HG03521 (cell line): ENCODE measurements around the gene INSIG2.
A peak's percentile ranks its signal among the peaks of the same experiment; 100 is the strongest.

Experiments used
- ATAC-seq: cut with Tn5 transposase; IDR thresholded peaks from one replicate; pipeline ENCODE4 v1.9.1; 2021; ENCODE audit warnings: mild to moderate bottlenecking, moderate library complexity; ENCODE audit not compliant: unreplicated experiment

Gene INSIG2

DNA sequence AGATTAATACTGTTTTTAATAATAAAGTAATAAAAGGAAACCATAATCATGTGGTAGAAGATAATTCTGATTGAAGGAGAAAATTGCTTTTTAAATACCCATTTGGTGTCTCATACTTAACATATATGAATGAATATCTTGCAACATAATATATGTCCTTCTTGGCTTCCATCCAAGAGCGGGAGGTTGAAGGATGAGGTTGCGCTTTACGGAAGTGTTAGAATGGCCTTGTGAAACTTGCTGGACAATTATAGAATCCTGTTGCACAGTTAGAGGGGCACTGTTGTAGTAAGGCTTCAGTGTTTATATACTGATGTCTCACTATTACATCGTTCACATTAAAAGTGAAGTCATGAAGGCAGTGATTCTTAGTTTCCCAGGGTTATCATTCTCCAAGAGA is 9.4 kb downstream of the INSIG2 start:
- no peak for ATAC-seq

DNA sequence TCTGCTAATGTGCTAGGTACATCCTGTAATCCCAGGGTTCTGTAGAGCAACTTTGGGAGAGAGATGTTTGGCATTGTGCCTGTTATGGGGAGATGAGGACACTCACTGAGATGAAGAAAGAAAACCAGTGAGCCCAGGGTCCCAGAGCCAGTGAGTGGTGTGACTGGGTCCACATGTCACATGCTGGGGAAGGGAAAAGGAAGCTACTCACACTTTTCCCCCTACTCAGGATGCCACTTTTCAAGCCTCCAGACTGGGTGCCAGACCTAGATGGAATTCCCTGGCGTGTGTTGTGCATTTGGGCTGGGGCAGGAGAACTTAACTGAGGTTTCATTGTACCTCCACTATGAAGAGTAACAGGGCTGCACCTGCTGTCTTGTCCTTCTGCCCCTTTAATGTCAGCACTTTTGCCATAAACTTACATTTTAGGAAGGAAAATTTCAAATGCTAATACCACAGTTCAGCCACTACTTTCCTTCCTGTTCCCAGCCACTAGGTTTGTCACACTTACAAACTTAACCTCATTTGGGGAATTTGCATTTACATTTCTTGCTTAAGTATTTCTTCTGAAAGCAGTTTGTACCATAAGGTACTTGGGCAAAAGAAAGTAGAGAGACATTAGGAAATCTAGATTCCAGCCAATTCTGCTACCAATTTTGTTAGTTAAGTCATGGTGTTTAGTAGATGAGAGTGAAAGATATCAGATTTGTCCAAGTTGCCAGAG is 10.2 kb downstream of the INSIG2 start:
- no peak for ATAC-seq

DNA sequence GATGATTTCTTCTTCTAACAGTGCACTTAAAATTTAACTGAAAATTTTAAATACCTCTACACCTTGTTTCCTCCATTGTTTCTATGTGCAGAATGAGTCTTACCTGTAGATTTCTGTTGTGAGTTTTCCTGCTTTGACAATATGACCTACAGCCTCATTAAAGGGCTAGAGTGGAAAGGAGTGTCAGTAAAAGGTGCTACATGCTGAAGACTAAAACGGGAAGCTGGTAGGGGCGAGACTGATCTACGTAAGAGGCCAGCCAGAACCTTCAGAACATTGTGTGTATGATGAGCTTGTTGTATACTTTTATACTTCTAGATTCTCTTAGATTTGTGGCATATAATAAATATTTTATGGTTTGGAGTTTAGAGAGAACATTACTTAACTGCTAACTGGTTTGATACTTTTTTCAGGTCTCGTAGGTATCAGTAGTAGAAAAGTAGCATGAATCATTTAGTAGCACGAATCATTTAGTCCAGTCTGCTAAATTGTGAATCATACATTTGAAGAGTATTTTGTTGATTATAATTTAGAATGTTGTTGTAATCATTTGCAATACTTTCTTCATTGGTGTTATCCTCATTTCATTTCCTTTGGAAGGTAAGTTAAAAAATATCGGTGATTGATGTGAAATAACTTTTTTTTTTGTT is 14.3 kb downstream of the INSIG2 start:
- no peak for ATAC-seq

DNA sequence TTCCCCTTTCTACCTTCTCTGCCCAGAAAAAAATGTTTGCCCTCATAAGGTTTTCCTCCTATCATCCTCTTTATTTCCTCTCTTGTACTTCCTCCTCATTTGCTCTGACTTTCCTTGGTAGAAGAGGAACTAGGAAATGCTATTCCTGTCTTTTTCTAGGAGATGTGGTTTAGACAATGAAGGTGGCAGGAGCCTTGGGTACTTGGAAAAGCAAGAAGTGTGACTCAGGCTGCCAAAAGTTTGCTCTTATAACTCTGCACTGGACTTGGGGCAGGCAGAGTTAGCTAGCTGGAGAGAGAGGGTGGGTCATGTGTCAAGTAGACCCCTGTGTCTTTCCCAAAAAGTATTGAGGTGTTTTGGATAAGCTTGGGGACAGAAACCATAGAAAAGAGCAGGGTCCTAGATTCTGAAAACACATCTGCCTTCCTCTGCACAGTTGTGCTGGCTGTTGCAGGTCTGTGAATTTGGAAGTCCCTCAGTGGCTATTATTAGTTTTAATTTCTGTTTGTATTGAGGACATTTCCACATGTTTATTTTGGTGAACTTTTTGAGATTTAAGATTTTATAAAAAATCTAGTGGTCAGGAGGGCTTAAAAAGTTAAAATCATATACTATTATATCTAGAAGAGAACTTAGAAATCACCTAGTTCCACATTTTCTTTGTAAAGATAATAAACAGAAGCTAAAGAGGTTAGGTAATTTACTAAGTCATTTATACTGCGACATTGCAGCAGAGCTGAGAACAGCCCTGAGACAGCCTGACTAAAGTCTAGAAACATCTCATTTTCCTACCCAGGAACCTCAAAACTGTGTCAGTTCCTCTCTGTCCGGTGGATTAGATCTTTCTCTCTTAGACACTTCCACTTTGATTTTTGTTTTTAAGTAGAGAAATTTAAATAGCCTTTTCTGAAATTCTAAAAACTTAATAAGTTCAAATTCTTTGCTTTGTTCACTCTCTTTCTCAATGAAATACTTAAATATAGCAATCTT is 16.0 kb downstream of the INSIG2 start:
- ATAC-seq, result peak; percentile 90

DNA sequence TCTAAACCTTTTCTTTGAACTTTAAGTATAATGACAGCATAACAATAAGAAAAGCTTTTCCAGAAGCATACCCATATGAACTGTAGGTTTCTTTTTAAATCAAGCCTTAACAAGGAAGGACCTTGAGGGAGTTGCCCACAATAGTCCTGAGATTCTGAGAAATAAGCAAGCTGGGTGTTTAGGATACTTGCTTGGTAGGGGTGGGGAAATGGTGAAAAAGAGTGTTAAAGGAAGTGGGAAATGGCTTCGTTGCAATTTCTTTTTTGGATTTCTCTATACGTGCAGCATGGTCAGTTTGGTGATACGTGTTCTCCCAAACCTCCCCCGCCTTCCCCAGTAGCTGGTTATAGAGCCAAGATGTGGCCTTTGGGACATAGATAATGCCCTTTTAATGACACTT is 17.2 kb downstream of the INSIG2 start:
- no peak for ATAC-seq

DNA sequence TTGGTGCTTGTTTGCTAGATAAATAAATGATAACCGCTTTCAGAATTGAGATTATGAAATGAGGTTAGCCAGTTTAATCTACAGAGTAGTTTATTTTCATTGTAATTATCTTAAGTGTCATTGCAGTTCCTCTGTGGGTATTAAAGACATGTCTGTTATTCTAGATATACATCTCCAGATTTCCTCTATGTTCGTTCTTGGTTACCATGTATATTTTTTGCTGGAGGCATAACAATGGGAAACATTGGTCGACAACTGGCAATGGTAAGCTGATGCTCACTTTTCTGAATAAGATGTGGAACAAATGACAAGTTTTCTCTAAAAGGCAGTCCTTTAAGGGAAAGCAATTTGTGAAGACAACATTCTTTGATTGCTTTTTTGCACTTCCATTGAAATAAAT is 18.7 kb downstream of the INSIG2 start:
- ATAC-seq, result no peak

DNA sequence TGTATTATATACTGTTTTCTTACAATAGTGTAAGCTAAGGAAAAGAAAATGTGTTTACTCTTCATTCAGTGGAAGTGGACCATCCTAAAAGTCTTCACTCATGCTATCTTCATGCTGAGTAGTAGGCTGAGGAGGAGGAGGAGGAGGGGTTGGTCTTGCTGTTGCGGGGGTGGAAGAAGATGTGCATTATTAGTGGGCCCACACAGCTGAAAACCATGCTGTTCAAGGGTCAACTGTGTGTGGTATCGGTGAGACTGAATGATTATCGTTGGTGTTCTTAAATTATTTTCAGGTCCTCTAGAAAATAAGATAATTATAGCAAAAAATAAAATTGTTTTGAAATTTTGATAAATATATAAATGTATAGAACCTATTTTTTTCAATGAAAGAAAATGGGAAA is 22.0 kb downstream of the INSIG2 start:
- ATAC-seq, result no peak

DNA sequence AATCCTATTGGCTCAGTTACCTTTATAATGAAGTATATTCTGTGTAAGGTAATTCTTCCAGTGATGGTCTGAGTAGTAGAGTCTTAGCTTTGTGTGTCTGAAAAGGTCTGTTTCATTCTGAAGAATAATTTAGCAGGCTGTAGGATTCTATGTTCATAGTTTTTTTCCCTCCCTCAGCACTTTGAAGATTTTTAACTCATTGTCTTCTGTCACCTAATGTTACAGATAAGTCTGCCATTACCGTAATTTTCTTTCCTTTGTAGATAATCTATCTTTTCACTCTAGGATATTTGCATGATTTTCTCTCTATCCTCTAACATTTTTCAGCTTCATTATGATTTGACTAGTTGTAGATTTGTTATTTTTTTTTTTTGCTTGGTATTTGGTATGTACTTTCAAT is 22.7 kb downstream of the INSIG2 start:
- no peak for ATAC-seq

DNA sequence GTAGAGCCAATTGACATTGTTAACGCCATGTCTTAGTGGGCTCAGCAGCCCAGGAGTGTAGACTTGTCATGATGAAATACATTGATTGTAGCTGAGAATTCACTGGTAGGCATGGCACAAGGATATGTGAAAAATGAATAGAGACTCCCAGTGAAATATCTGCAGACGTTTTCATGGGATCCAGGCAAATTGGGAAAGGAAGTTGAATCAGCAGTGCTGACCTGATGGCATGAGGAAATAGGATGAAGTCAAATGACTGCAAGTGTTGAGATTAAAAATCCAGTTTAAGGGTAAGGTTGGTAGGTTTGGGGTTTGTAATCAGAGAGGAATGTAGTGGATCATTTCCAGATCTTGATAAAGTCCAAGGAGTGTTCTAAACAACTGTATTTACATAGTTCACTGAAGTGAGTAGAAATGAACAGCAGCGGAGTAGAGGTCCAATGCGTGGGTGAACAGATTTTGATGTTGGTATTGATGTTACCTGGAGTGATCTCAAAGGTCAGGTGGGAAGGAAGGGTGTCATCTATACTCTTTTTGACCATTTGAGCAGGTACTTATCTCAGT is 24.6 kb downstream of the INSIG2 start:
- ATAC-seq, result no peak

DNA sequence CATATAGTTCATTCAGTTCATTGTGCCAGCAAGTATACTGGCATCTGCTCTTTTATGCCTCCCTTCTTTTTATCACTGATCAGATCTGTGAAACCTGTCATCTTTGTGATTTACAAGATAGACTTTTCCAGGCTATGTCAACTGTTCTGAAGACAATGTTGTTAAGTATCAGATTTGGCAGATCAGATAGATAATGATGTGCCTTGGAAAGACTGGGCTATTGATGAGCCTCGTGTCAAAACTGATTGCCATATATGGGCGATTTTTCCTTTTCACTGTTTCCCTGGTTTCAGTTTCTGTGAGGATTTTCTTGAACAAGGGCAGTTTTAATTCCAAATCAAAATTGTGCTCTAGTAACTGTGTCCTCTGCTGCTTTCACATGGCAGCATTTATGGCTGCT is 26.6 kb downstream of the INSIG2 start:
- ATAC-seq, result no peak

DNA sequence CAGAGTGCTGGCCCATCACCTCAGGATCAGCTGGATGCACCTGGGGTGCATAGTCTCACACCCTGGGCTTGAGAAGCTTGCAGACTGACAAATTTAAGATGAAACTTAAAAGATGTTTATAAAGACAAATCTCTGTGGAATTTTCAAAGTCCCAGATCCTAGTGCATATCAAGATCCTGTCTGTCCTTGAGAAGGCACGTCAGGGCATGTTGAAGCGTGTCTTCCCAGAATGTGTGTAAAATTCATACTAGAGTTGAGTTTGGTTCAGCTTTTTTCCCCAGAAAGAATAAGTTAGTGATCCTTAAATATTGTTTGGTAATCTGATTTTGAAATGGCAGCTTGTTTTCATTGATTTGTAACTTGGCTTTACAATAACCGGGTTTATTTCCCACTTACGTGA is 27.5 kb downstream of the INSIG2 start:
- no peak for ATAC-seq

DNA sequence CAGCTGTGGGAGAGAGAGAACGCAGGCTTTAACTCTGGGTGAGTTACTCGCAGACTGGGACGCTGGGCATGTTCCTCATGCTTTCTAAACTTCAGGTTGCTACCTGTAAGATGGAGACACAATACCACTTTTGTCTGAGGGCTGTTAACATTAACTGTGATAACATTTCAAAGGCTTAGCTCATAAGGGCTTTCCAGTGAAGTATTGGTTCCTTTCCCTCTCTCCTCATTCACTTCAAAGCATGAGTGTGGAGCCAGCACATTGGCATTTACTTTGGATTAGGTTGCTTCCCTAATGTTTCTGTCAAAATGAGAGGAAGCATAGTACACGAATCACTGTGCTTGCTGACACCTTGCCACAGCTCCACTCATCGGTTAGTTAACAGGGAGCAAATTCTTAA is 30.2 kb downstream of the INSIG2 start:
- ATAC-seq, result no peak

DNA sequence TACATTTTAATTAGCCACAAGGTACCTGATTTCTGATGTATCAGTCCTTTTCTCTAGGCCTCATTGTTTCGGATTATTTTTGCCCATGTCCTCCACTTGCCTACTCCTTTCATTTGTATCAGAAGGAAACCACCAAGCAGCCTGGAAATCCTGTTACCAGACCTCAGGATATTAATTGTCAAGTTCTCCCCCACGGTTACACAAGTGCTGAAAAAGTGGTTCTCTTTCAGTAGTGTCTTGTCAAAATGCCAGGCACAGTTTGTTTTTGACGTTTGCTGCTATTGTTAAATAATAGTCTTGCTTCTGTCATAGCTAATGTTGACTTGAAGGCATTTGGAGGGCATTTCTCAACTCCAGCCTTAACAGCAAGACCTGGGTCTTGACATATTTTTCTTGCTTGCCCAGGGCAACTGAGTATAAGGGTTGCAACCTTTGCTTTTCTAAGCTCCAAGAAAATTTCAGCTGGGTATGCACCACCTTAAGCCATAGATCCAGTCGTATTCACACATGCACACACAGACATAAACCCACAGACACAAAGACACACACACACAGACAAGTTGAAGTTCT is 31.0 kb downstream of the INSIG2 start:
- no peak for ATAC-seq

DNA sequence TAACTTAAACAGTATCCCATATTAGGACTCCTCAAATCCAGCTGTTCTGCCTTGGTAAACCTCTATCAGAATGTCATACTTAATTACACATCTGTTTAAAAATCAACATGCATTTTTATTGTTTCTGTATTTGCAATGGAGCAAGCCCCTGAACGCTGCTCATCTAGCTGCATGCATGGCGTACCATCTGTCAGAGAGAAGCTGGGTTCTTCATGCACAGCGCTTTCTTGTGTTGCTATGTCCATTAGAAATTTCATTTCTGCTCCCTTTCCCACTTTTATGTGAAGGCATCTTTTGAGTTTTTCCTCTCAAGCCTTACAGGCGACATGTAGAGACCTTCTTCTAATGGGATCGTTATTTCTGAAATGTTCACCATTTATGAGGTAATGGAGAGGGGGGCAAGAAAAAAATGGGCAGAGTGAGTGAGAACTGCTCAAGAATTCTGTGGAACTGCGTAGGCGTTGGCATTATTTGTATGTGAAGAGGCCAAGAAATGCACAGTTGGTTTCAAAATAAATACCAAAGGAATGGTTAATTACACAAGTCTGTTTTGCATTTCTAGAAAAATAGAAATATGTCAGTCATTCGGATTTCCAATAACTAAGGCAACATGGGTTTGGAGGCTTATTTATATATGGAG is 31.6 kb downstream of the INSIG2 start:
- no peak for ATAC-seq

DNA sequence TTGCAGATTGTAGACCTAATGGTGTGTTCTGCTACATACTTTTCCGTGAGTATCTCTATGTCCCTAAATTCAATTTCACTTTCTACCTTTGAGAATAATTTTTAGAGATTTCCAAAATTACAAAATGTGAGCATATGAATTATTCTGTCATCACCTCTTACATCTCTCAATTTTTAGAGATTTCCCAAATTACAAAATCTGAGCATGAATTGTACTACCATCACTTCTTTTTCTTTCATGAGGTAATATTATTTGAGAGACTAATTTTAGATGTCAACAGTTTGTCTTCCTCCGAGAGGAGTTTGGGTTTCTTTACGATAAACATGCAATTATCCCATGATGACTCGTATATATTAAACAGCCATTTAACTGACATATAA is 32.1 kb downstream of the INSIG2 start:
- ATAC-seq, result no peak

DNA sequence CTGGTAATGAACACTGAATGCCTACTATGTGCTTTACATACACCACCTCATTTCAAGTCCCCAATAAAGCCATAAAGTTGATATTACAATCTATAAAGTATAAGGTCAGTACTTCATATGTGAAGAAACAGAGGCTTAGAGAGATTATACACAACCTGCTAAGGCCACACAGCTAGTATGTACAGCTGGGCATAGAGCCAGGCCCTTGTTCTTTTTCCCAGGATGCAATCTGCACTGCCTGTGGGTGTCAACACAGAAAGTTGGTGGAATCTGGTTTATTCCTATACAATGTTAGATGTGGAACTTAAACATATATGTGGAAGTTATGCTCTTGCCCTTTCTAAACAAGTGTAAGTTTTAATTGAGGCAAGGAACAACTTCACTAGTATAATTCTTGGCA is 32.8 kb downstream of the INSIG2 start:
- no peak for ATAC-seq

DNA sequence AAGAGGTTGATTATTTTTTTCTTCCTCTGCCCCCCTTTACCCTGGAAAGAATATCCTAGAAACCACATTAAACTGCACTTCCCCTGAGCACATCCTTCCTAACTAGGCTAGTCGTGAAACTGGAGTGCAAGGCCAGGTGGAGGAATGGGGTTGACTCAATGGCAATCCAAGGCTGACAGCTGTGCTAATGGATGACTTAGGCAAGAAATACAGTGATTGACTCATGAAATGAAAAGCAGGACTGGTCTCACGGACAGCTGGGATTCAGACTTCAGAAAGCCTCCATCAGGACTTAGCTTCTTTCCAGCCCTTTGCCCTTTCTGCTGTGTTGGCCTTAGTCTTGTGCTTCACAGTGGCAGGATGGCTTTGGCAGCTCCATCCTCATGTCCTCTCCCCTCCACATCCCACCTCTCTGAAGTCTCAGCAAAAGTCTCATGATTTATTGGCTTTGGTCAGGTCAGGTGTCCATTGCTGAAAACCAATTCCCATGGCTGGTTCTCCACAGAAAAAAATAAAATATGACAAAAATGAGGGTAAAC is 33.8 kb downstream of the INSIG2 start:
- no peak for ATAC-seq

DNA sequence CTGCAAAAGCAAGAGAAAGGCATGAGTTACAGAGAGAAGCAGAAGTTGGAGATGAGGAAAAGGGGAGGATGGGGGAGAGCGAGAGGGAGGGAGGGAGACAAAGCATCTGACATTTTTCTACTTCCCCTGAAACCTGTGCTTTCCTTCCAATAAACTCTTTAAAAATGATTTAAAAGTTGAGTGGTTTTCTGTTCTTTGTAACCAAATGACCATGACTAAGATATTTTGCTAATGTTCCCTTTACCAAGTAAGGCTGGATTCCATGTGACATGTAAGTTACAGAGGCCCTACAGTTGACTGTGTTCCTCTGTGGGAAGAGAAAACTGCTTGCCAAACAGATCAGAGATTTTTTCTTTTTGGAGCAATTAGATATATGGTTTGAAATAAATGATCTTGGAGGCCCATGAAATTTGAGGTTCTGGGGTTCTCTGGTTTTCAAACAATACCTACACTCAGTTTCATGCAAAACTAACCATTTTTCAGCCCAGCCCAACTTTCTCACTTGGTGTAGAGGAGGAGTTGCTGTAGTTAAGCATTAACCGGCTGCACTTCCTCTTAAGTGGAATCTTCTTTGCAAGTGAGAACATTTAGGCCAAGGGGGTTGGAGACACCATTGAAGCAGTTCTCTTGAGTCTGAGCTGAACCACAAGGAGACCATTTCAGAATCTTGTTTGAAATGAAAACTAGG is 34.5 kb downstream of the INSIG2 start:
- ATAC-seq, result peak; percentile 82

DNA sequence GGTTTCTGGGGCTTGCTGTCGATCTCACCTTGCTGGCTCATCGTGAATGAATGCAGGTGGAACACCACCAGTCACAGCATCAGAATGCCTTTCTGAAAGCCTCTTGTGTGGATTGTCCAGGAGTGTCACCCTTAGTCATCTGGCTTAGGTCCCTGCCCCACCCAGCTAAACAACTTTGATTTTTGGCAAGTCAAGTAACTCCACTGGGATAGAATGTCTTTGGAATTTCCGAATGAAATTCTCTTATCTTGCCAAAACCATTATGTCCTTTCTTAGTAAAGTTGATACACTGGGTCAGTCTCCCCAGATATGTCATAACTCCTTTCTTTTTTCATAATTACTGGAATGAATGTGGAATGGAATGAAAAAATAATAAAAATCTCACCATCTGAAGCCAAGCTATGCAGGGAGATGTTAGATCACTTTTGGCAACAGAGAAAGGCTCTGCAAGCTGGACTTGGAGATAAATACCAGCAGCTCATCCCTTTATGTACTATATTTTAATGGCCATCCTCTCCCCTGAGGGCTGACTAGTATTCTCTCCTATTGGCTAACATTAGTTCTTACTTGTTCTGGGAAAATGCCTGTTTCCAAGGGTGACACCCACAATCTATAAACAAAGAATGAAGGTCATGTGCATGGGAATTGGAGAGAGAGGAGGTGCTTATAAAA is 35.4 kb downstream of the INSIG2 start:
- no peak for ATAC-seq
